GOT3 (cell line): Measurements from ENCODE around the gene KRT78.

Source experiments
- DNase-seq: peaks from one replicate; lab custom pipeline; 2025; ENCODE audit warnings: mixed read lengths; lab: John Stamatoyannopoulos, UW

Gene KRT78

GRCh38 chr12:52824741-52825410 lies 23.9 kb downstream of the KRT78 start:
- DNase-seq: no peak

DNA sequence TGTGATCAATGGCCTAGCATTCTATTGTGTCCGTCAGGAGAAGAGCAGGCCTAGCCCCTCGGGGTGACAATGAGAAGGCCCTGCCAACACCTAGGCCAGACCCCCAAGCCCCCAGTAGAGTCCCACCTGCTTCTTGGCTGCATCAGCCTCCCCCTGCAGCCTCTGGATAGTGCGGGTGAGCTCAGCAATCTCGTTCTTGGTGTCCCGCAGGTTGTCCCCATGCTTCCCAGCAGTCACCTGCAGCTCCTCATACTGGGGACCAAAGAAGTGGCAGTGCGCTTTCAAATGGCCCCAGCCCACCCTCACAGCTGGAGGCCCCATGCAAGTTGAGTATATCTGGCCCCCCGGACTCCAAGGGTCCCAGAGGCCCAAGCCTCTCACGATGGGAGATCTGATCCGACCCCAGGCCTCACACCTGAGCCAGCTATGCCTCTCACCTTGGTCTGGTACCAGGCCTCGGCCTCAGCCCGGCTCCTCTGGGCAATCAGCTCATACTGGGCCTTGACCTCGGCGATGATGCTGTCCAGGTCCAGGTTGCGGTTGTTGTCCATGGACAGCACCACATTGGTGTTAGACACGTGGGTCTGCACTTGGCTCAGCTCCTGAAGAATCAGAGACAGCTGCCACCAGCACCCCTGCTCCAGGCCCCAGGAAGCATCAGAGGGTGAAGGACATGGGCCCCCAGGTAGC lies 24.9 kb downstream of the KRT78 start:
- no peak for DNase-seq

GRCh38 chr12:52822771-52823510 lies 25.9 kb downstream of the KRT78 start:
- no peak for DNase-seq

- DNase-seq: no peak
Observed at GRCh38 chr12:52821826-52822660, 26.8 kb downstream of the KRT78 start.

DNA sequence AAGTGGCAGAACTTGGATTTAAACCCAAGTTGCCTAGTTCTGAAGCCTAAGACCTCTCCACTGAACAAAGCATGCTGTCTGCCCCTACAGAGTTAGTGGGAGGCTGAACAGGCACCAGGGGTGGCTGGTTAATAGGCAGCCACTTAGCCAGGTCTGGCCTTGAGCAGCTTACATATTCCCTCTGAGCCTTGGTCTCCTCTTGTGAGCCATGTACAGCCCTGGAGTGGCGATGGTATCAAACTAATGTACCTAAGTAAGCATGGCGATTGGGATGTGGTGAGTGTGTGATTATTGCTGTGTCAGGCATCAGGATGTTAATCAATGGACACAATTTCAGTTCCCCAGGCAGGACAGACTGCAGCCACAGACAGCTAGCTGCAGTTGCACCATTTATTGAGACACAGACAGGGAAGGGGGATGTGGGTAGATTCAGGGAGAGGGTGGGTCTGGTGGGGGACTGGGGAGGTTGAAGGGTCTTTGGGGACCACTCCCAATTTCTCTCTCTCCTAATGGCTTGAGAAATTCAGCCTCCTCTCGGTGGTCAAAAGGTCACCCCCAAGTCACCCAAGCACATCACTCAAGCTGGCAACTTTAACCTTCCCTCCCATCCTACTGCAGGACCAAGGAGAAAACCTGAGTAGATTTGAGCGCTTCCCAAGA lies 27.6 kb downstream of the KRT78 start:
- DNase-seq: no peak

- no peak for DNase-seq
Observed at GRCh38 chr12:52820521-52820920, 28.3 kb downstream of the KRT78 start.

DNA sequence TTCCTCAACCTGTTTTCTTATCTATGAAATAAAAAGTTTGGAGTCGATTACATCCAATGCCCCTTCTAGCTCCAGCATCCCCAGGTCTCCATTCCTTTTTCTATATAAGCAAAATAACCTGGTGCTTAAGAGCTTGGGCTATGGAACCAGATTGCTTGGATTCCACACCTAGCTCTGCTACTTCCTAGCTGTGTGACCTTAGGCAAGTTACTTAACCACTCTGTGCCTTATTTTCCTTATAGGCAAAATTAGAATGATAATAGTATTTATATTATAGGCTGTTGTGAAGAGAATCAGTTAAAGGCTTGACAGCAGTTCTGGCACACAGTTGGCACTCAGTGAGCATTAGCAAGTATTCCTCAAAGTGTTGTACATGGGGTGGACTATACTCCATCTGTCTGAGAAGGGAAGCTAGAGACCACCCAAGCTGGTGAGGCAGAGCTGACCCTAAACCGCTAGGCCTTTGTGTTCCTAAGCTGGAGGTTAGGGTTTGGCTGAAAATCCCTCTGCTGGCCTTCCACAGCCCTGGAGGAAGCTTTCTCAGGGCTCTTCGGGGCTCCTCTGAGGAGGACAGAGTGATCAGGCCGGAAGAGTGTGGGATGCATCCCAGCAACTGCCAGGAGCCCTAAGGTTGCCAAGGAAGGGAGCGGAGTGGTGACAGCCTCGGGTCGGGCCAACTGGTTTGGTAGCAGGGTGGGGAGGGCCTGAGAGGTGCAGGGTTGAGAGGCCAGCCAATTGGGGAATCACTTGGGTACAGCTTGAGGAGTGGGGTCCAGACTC lies 28.9 kb downstream of the KRT78 start:
- no peak for DNase-seq

- DNase-seq: no peak
Observed at GRCh38 chr12:52818887-52819420, 29.8 kb downstream of the KRT78 start.

DNA sequence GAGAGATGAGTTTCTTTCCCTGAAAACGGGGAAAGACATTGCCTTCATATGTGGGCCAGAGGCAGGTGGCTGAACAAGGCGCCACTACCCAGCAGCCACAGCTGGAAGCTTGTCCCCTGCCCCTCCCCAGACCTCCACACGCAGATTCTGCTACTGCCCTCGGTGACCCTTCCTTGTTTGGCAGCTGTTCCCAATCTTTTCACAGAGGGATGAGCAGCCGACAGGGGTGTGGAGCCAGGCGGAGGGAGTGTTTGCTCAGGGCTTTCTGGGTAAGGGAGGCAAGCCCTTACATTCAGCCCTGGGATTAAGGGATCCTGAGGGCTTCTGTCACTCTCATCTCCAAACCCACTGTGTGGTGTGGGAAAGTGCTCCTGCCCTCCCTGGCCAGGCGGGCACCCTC lies 30.4 kb downstream of the KRT78 start:
- no peak for DNase-seq

GRCh38 chr12:52817699-52818238 lies 31.0 kb downstream of the KRT78 start:
- no peak for DNase-seq

DNA sequence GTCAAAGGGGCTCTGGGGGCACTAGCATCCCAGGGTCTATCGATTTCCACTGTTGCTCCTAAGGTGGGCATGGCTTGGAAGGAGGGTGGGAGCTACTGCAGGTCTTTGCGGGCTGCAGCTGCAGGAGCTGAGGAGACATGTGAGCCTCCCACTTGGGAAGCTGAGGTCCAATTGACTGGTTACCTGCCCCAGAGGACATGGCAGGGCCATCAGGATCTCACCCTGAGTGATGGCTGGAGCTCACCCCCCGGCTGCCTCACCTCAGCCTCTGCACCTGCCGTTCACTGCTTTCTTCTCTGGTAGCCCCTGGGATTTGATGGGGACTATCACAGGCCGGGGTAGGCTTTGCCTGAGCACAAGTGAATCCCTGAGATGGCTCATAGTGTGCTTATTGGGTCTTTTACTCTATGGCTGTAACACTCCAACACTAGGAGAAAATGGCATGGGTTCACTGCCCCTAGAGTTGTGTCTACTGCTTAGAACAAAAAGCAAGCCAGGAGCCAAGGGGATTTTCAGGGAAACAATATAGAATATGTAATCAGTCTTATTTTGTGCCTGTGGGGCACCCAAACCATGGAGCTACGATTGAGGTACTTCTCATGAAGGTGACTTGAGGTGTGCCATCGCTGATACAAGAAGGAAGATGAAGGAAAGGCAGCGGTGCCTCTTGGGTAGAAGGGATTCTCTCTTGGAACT lies 31.6 kb downstream of the KRT78 start:
- DNase-seq: no peak

DNA sequence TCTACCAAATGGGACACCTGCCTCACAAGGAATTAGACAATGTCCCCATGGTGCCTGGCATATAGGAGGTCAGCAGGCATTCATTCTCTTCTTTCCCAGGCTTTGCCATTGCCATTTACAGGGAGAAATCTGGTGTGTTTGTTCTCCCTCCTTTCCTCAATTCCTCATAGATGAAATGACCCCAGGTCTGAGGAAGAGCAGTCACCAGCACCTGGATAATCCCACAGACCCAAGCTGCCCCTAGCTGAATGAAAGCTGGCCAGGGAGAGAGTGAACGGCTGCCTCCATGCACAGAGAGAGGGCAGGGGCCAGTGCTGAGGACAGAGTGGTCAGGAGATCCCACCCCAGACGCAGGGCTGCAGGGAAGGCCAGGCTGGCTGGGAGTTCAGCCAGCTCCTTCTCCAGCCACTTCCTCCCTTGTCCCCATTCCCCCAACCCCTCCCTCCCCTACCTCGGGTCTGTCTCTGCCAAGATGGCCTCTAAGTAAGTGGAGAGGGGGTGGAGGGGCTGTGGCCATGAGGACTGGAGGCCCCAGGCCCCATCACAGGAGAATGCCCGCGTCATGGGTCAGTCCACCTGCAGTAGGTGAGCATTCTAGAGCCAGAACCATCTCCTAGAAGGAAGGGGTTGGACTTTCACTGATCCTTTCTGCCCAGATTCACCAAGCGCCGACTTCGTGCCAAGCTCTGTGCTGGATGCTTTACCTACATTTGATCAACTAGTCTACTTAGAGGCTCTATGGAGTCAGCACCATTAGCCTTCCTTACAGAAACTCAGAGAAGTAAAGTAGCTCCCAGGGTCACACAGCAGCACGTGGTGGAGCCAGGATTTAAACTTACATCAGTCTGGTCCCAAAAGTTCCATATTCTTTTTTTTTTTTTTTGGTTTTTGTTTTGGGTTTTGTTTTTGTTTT lies 32.9 kb downstream of the KRT78 start:
- no peak for DNase-seq

GRCh38 chr12:52815161-52815560 lies 33.6 kb downstream of the KRT78 start:
- no peak for DNase-seq

DNA sequence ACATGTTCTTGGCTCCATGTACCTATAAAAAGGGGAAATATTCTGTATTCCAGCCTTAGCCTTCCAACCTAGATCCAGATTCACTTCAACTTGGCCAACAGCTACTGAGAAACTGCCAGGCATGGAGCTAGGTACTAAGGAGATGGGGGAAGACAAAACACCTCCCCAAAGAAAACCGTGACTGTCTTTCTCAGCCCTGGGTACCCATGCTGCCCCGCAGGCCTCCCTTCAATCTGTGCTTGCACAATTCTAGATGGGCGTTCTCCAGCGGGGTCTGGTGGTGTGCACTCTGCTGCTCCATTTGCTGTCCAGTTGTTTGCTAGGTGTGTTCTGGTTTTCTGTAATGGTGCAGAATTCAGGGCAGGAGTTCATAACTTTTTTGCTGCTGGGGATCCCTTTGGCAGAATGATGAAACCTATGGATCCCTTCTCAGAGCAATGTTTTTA lies 34.1 kb downstream of the KRT78 start:
- no peak for DNase-seq

DNA sequence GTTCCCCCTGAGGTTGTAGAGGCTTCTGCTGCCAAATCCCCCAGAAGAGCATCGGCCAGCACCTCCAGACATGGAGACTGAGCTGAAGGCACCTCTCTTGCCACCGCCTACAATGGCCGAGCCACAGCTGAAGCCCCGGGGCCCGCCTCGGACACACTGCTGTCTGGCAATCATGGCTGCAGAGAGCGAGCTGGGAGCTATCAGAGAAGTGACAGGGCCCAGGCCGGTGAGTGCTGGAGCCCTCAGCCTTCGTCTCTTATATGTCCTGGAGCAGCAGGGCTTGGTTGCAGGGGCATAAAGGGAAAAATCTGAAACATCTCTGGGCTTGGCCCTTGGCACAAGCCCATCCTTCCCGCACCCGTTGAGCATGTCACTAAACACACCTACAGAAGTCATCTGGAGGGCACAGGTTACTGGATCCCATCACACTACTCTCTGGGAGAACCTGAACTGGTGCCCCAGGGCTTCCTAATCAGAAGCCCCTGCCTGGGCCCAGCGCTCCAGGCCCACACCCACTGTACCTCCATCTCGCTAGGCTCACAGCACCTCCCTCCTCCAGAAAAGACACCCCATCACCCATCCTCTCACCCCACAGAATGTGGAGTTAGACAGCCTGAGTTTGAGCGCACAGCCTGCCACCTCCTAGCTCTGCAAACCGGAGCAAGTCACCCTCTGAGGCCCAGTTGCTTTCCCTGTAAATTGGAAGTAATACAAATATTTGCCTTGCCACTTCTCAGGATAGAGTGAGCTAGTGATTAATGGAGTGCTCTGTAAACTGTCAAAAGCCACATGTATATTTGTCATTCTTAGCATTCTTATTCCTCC lies 34.7 kb downstream of the KRT78 start, which contains the start of gene KRT4:
TSS of gene KRT4 (minus strand) at position 232 of the 825 bp plus-strand sequence. CDS start at position 174, 58 bp downstream.
- no peak for DNase-seq

DNA sequence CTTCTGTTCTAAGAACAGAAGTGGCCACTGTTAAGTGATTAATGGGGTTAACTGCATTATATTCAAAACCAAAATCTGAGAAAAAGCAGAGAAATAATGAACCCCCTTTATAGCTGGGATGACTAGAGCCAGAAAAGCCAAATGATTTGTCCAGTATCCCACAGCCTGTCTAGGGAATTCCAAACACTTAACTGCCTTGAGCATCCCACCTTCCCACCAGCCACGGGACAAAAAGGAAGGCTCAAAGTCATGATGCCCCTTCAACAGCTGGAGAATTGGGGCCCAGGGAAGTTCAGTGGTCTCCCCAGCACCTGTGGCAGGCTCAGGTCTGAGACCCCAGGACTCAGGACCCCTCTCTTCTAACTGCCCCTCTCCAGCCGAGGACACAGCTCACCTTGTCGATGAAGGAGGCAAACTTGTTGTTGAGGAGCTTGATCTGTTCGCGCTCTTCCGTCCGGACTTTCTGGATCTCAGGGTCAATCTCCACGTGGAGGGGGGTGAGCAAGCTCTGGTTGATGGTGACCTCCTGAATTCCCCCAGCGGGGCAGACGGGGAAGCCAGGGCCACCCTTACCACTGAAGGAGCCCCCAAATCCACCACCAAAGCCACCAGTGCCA lies 35.5 kb downstream of the KRT78 start:
- DNase-seq: no peak

- no peak for DNase-seq
Observed at GRCh38 chr12:52812749-52813148, 36.0 kb downstream of the KRT78 start.
